Ovary (tissue), 3 donors: ENCODE measurements around the gene PRDM16.

Experiments used
- CTCF ChIP-seq, 3 donors: fragments of 450-650 bp in 2 of 3; fragments of 200-600 bp in 1 of 3; IDR thresholded peaks; one replicate each; pipeline versions ENCODE4 v1.5.1 to v1.8.0; 2016 to 2022; ENCODE audit warnings: antibody characterized with exemption in 3 of 3, mild to moderate bottlenecking in 1 of 3
- POLR2A ChIP-seq: fragments of 450-650 bp; IDR thresholded peaks from one replicate; pipeline ENCODE4 v1.6.1; 2017; ENCODE audit warnings: antibody characterized with exemption, mild to moderate bottlenecking, moderate library complexity
- donor health status: DM: no; HTN: no; CAD: no.

- TF ChIP-seq POLR2A: no peak
- no peak for TF ChIP-seq CTCF (IDR thresholded peaks at IDR 0.05)
Measured at GRCh38 chr1:3435666-3436065, 366.7 kb downstream of the PRDM16 start.
